Retinal pigment epithelial cell (primary cell): Measurements from ENCODE around the gene IL2.

Experiments used
- DNase-seq: peaks from one replicate; pipeline ENCODE4 v3.0.0-alpha.2; 2010; ENCODE audit warnings: low read depth
- H3K4me3 ChIP-seq: 2 replicates; pipeline ENCODE4 v1.5.1; 2011; ENCODE audit warnings: mild to moderate bottlenecking, low read length, control low read depth, moderate library complexity
- CTCF ChIP-seq: conservative IDR thresholded peaks from 2 replicates; pipeline ENCODE4 v1.5.1; 2011; ENCODE audit warnings: low read depth, low read length, control low read depth, inconsistent platforms

IL2 gene

GRCh38 chr4:122480655-122481487, 24.3 kb upstream of the IL2 start:
- no peak for TF ChIP-seq CTCF
- no peak for DNase-seq
- no peak overlapping the region for H3K4me3 ChIP-seq

DNA sequence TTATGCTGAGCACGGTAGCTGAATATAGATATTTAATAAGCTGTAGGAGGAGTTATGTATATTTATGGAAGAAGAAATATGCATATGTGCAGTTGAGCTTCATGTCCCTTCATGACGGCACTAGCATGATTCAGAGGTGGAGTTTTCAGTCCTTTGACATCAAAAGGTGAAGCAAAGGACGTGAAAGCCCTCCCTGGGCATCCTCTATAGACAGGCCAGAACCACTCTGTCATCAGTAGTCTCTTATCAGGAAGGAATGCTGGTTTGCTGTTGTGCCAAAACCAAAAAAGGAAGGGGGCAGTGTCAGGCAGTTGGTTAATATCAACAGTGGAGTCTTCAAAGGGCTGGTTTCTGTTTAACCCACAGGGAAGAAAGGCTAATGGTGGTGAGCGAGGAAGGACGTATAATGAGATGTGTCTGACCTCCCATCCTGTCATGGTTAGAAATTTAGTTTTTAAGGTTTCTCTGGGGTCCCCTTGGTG, 23.5 kb upstream of the IL2 start:
- no peak for DNase-seq
- no peak for TF ChIP-seq CTCF

DNA sequence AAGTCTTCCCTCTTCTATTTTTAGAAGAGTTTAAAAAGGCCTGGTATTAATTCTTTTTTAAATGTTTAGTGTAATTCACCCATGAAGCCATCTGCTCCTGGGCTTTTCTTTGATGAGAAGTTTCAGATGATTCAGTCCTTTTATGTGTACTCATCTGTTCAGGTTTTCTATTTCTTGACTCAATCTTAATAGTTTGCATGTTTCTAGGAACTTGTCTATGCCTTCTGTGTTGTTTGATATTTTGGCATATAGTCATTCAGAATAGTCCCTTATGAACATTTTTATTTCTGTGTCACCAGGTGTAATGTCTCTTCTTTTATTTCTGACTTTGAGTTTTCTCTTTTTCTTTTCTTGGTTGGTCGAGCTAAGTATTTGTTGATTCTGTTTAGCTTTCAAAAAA, 20.2 kb upstream of the IL2 start:
- no peak for TF ChIP-seq CTCF

More for the DNA sequence above, 23.5 kb upstream of the IL2 start:
- no peak overlapping the region for H3K4me3 ChIP-seq

DNA sequence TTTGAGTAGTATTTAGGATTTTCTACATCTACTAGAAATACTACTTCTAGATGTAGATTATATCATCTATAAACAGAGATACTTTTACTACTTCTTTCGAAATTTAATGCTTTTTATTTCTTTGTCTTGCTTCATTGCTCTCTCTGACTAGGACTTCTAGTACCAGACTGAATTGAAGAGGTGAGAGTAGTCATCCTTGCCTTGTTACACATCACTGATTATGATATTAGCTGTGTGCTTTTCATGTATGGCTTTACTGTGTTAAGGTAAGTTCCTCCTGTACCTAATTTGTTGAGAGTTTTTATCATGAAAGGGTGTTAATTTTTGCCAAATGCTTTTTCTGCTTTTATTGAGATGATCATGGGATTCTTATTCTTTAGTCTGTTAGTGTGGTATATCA, 19.6 kb upstream of the IL2 start:
- no peak overlapping the region for H3K4me3 ChIP-seq
- DNase-seq = no peak
- TF ChIP-seq CTCF = no peak

More for the DNA sequence above, 20.2 kb upstream of the IL2 start:
- no peak overlapping the region for H3K4me3 ChIP-seq
- DNase-seq = no peak

- H3K4me3 ChIP-seq = no peak overlapping the region
- no peak for DNase-seq
- TF ChIP-seq CTCF = no peak
Observed at GRCh38 chr4:122475233-122475632, 18.7 kb upstream of the IL2 start.

GRCh38 chr4:122469457-122469856, 12.9 kb upstream of the IL2 start:
- DNase-seq = no peak
- no peak for TF ChIP-seq CTCF
- no peak overlapping the region for H3K4me3 ChIP-seq

DNA sequence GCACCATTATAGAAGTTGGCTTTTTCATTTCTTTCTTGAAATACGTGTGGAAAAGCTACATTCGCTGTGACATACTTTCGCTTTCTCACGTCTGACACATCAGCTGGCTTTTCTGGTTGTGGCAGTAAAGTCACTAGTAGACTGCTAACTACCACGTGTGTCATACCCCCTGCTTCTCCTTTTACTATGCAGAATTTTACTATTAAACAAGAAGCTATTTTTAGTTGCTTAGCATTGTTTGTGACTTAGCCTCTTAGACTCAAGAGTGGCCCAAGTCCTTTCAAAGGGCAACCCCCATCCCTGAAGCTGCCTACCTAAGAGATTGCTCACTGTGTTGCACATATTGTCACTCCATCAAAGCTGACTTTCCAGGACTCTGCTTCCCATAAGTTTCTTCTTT, 2.1 kb upstream of the IL2 start:
- no peak for TF ChIP-seq CTCF
- H3K4me3 ChIP-seq = no peak overlapping the region
- no peak for DNase-seq
